Measurements from ENCODE around the gene BBS7.

Gene BBS7

DNA sequence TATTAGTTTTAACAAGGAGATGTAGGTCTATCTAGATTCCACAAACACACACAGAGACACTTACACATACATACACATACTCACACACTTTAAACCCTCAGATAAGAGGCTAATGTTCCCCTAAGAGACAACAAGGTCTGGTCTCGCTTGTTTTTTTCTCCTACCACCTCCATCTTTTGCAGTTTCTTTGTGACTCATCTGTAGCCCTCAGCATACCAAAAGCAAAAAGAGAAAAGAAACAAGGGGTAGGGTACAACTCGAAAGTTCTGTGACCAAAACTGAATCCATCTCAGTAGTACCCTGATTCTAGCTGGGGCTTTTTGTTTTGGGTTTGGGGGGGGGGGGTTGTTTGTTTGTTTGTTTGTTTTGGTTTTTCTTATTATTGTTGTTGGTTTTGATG, 81.4 kb downstream of the BBS7 start:
- DNase-seq (ENCODE audit: low read depth in 1 of 2, low spot score in 1 of 2), result no peak
- TF ChIP-seq REST (IDR thresholded peaks at IDR 0.05; ENCODE audit: insufficient replicate concordance, low read depth), result no peak
- TF ChIP-seq SPI1 (IDR thresholded peaks at IDR 0.05; ENCODE audit: borderline replicate concordance, low read depth), result no peak
- no peak for TF ChIP-seq GABPA (IDR thresholded peaks at IDR 0.05; ENCODE audit: low read depth)
- TF ChIP-seq POLR2AphosphoS5 (IDR thresholded peaks at IDR 0.05; ENCODE audit: low read depth), result no peak
- TF ChIP-seq CTCF (IDR thresholded peaks at IDR 0.05; ENCODE audit: insufficient read depth, low read length), result no peak
- peaks cover 3% of the 10 kb centered on the region for H3K27me3 ChIP-seq (ENCODE audit: insufficient read depth, poor library complexity, severe bottlenecking)
- H3K4me3 ChIP-seq (replicated peaks; ENCODE audit: insufficient read depth, low read length), result no peak overlapping the region
- H3K27ac ChIP-seq (replicated peaks), result no peak overlapping the region

DNA sequence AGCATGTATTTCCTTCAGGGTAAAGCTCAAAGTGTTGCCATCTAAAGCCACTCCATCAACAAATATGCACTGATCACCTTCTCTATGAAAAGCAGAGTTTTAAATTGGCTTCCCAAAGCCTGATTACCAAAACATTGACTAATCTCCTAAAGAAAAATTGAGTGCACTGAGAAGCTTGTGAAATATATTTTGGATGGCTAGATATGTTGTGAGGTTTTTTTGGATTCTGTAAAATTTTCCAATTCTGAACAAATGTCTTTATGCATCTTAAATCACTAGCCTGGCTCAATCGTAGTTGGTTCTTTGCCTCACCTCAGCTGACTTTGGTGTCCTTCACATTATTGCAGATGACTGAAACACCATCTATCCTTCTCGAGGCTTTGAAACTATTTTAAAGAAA, 84.1 kb downstream of the BBS7 start:
- no peak for TF ChIP-seq GABPA (IDR thresholded peaks at IDR 0.05; ENCODE audit: low read depth)
- no peak for TF ChIP-seq POLR2AphosphoS5 (IDR thresholded peaks at IDR 0.05; ENCODE audit: low read depth)
- TF ChIP-seq CTCF (IDR thresholded peaks at IDR 0.05; ENCODE audit: insufficient read depth, low read length), result no peak
- TF ChIP-seq SPI1 (IDR thresholded peaks at IDR 0.05; ENCODE audit: borderline replicate concordance, low read depth), result no peak
- TF ChIP-seq REST (IDR thresholded peaks at IDR 0.05; ENCODE audit: insufficient replicate concordance, low read depth), result no peak
- DNase-seq (ENCODE audit: low read depth in 1 of 2, low spot score in 1 of 2), result no peak
- Histone ChIP-seq H3K27me3 (ENCODE audit: insufficient read depth, poor library complexity, severe bottlenecking) (peaks cover under 1% of the 10 kb centered on the region), H3K4me3 (replicated peaks; ENCODE audit: insufficient read depth, low read length) (no peak overlapping the region), H3K27ac (replicated peaks) (no peak overlapping the region)

- Histone ChIP-seq H3K27me3 (ENCODE audit: insufficient read depth, poor library complexity, severe bottlenecking) (no peaks in the 10 kb centered on the region), H3K4me3 (replicated peaks; ENCODE audit: insufficient read depth, low read length) (no peak overlapping the region), H3K27ac (replicated peaks) (no peak overlapping the region)
- no peak for DNase-seq (ENCODE audit: low read depth in 1 of 2, low spot score in 1 of 2)
- TF ChIP-seq SPI1 (IDR thresholded peaks at IDR 0.05; ENCODE audit: borderline replicate concordance, low read depth), result no peak
- TF ChIP-seq POLR2AphosphoS5 (IDR thresholded peaks at IDR 0.05; ENCODE audit: low read depth), result no peak
- TF ChIP-seq REST (IDR thresholded peaks at IDR 0.05; ENCODE audit: insufficient replicate concordance, low read depth), result no peak
- no peak for TF ChIP-seq CTCF (IDR thresholded peaks at IDR 0.05; ENCODE audit: insufficient read depth, low read length)
- TF ChIP-seq GABPA (IDR thresholded peaks at IDR 0.05; ENCODE audit: low read depth), result no peak
Measured at GRCh38 chr4:121785479-121785878, 84.8 kb downstream of the BBS7 start.
